ENCODE data around the gene EYA3. TPM values are rescaled to one million over a fixed set of nuclear protein-coding genes. Genes with fewer than 3 reads are reported as not detected.

Gene EYA3
- total RNA-seq (1 to 10 TPM; 5.7 to 6.4 TPM), total RNA-seq (13.1 to 90.9 (median 46.3) reads per million in 172 experiments)
- 9.6 TPM for polyA plus RNA-seq (2013, experiment 1 of 2)
- 12.3 TPM for polyA plus RNA-seq (2013, experiment 2 of 2)

GRCh38 chr1:28088168-28088961 lies at the start of gene EYA3:
Gene EYA3, minus strand, starts transcription at chr1:28088610. Its CDS starts 30,584 bp downstream, at chr1:28058026.
- TF ChIP-seq CTCF (IDR thresholded peaks at IDR 0.05): no peak
- H3K36me3 ChIP-seq (ENCODE audit: insufficient read depth, low read length): no peaks in the 10 kb centered on the region
- ChIA-PET CTCF (interaction anchor here (0.8 to 3.3 kb wide), 5 partner anchors 13 to 231 kb away, joined by 3 to 21 read pairs (median 5); no protein-coding TSS in a partner anchor), POLR2A (interaction anchor here (0.6 to 3.0 kb wide), 15 partner anchors 10 to 580 kb away, joined by 3 to 13 read pairs (median 5); partner anchors contain the start of genes GMEB1, MED18, PPP1R8 and STX12)
- H3K27me3 ChIP-seq (ENCODE audit: control insufficient read depth in 1 of 2, insufficient read depth in 2 of 2, low read length in 2 of 2): no peaks in the 10 kb centered on the region
- no peaks in the 10 kb centered on the region for H3K9me3 Mint-ChIP-seq
- DNase-seq: peak; percentile 97 to 100 (median 99)
- peaks cover 22% of the 10 kb centered on the region for H3K4me1 ChIP-seq (ENCODE audit: insufficient read depth, low read length)
- no peaks in the 10 kb centered on the region for H3K9me3 ChIP-seq (ENCODE audit: control insufficient read depth in 1 of 2, insufficient read depth in 1 of 2, low read length in 2 of 2)
- ATAC-seq (ENCODE audit: poor library complexity): peak; percentile 92
- H3K4me1 Mint-ChIP-seq (ENCODE audit: low read depth): peaks cover 42% of the 10 kb centered on the region
- peak within 1 kb of the TSS; percentile 81 for H3K4me3 ChIP-seq (ENCODE audit: low read length)
- peaks cover 10% of the 10 kb centered on the region for H3K36me3 Mint-ChIP-seq (ENCODE audit: low read depth)
- H3K27ac Mint-ChIP-seq: peak within 1 kb of the TSS; percentile 79
- intact Hi-C loops (cut with DNase I, micrococcal nuclease): loop anchor here (1.0 to 10.0 kb wide), 8 partner anchors 121 to 554 kb away; partner anchors contain the start of genes DNAJC8 (in 1 of the 2), FAM76A (in 1 of the 2), MED18 (in 1 of the 2) and TAF12 (in 1 of the 2)
- peak within 1 kb of the TSS; percentile 69 to 86 for H3K27ac ChIP-seq (ENCODE audit: low read depth in 1 of 2, low read length in 2 of 2)
- H3K4me3 Mint-ChIP-seq: peak within 1 kb of the TSS; percentile 97
- H3K27me3 Mint-ChIP-seq: no peaks in the 10 kb centered on the region

- H3K4me1 ChIP-seq (ENCODE audit: insufficient read depth, low read length): no peaks in the 10 kb centered on the region
- H3K9me3 ChIP-seq (ENCODE audit: control insufficient read depth in 1 of 2, insufficient read depth in 1 of 2, low read length in 2 of 2): peaks cover 0 to 4% of the 10 kb centered on the region in 2 experiments
- Mint-ChIP-seq H3K27ac (no peak overlapping the region), H3K4me1 (ENCODE audit: low read depth) (no peaks in the 10 kb centered on the region), H3K36me3 (ENCODE audit: low read depth) (no peaks in the 10 kb centered on the region), H3K4me3 (no peak overlapping the region), H3K9me3 (no peaks in the 10 kb centered on the region), H3K27me3 (no peaks in the 10 kb centered on the region)
- ATAC-seq (ENCODE audit: poor library complexity) (no peak), DNase-seq (no peak)
- H3K4me3 ChIP-seq (ENCODE audit: low read length): no peak overlapping the region
- CTCF ChIA-PET: no interaction called here
- intact Hi-C loops (cut with DNase I, micrococcal nuclease): no loop called here
- POLR2A ChIA-PET: no interaction called here
- no peaks in the 10 kb centered on the region for H3K36me3 ChIP-seq (ENCODE audit: insufficient read depth, low read length)
- no peak for TF ChIP-seq CTCF (IDR thresholded peaks at IDR 0.05)
- H3K27me3 ChIP-seq (ENCODE audit: control insufficient read depth in 1 of 2, insufficient read depth in 2 of 2, low read length in 2 of 2): no peaks in the 10 kb centered on the region
- H3K27ac ChIP-seq (ENCODE audit: low read depth in 1 of 2, low read length in 2 of 2): no peak overlapping the region
Observed at GRCh38 chr1:28136922-28137613, 48.7 kb upstream of the EYA3 start.

- ChIA-PET CTCF (interaction anchor here (0.9 kb wide), 1 partner anchor 58 kb away, joined by 3 read pairs; no protein-coding TSS in a partner anchor), POLR2A (no interaction called here)
- H3K4me1 ChIP-seq (ENCODE audit: insufficient read depth, low read length): no peaks in the 10 kb centered on the region
- peaks cover 0 to 4% of the 10 kb centered on the region in 2 experiments for H3K9me3 ChIP-seq (ENCODE audit: control insufficient read depth in 1 of 2, insufficient read depth in 1 of 2, low read length in 2 of 2)
- H3K36me3 Mint-ChIP-seq (ENCODE audit: low read depth): no peaks in the 10 kb centered on the region
- DNase-seq (no peak), ATAC-seq (ENCODE audit: poor library complexity) (no peak)
- no peak overlapping the region for H3K27ac ChIP-seq (ENCODE audit: low read depth in 1 of 2, low read length in 2 of 2)
- H3K9me3 Mint-ChIP-seq: no peaks in the 10 kb centered on the region
- H3K27me3 ChIP-seq (ENCODE audit: control insufficient read depth in 1 of 2, insufficient read depth in 2 of 2, low read length in 2 of 2): no peaks in the 10 kb centered on the region
- H3K27me3 Mint-ChIP-seq: no peaks in the 10 kb centered on the region
- no peaks in the 10 kb centered on the region for H3K4me1 Mint-ChIP-seq (ENCODE audit: low read depth)
- H3K27ac Mint-ChIP-seq: no peak overlapping the region
- no peak for TF ChIP-seq CTCF (IDR thresholded peaks at IDR 0.05)
- H3K4me3 ChIP-seq (ENCODE audit: low read length): no peak overlapping the region
- intact Hi-C loops (cut with DNase I, micrococcal nuclease): no loop called here
- no peak overlapping the region for H3K4me3 Mint-ChIP-seq
- H3K36me3 ChIP-seq (ENCODE audit: insufficient read depth, low read length): no peaks in the 10 kb centered on the region
Observed at GRCh38 chr1:28136169-28136921, 47.9 kb upstream of the EYA3 start.

All from CD4-positive, alpha-beta T cell (primary cell).